GM21528 (cell line): ENCODE results near the gene TRIML1.

Experiments used
- ATAC-seq: cut with Tn5 transposase; IDR thresholded peaks from one replicate; pipeline ENCODE4 v1.9.1; 2021; ENCODE audit warnings: mild to moderate bottlenecking, moderate library complexity; ENCODE audit not compliant: unreplicated experiment, low FRiP score

Gene TRIML1, protein sequence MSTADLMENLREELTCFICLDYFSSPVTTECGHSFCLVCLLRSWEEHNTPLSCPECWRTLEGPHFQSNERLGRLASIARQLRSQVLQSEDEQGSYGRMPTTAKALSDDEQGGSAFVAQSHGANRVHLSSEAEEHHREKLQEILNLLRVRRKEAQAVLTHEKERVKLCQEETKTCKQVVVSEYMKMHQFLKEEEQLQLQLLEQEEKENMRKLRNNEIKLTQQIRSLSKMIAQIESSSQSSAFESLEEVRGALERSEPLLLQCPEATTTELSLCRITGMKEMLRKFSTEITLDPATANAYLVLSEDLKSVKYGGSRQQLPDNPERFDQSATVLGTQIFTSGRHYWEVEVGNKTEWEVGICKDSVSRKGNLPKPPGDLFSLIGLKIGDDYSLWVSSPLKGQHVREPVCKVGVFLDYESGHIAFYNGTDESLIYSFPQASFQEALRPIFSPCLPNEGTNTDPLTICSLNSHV

DNA sequence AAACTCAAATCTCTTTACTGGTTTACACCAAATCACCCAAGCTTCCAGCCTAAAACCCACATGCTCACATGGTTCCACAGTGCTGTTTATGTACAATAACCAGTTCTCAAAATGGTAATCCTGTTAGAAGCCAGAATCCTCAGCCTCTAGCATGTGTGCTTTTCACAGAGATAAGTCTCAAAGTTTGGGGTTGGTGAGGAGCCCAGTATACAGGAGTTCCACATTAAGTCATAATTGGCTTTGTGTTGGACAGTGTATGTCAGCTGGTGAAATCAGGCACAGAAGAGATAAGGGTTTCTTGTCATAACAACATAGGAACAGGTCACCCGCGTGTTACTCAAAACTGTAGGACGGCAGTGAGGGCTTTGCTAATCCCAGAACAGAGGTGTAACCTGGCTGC lies at the start of gene TRIML1:
Gene TRIML1 (plus strand): TSS at position 301 of the 400 bp plus-strand sequence. CDS start 118 bp downstream, outside the sequence.
- no peak for ATAC-seq

DNA sequence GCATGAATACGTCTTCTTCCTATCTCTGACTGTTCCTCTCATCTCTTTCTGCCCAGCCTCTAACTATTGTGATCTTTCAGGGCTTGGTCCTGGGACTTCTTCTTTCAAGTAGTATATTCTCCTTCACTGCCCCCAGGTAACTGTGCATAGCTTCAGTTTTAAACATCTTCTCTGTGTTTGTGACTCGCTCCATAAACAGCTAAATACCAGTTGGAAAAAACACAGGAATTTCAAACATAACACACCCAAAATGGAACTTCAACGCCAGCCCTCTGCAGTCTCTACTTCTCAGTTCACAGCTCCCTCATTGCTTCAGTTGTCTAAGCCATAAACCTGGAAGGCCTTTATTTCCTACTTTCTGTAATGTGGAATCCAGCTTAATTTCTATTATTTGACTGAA lies 46.4 kb upstream of the TRIML1 start:
- no peak for ATAC-seq

DNA sequence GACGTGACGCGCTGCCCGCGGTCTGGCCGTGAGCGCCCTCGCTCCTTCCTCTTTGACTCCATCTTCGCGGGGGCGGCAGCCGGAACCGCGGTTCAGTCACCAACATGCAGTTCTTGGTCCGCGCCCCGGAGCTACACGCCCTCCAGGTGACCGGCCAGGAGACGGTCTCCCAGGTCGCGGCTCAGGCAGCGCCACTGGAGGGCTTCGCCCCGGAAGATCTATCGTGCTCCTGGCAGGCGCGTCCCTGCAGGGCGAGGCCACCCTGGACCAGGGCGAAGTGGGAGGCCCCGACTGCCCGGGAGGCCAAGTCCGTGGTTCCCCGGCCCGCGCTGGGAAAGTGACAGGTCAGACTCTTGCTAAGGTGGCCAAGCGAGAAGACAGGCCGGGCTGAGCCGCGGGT lies 32.8 kb upstream of the TRIML1 start:
- ATAC-seq = no peak

DNA sequence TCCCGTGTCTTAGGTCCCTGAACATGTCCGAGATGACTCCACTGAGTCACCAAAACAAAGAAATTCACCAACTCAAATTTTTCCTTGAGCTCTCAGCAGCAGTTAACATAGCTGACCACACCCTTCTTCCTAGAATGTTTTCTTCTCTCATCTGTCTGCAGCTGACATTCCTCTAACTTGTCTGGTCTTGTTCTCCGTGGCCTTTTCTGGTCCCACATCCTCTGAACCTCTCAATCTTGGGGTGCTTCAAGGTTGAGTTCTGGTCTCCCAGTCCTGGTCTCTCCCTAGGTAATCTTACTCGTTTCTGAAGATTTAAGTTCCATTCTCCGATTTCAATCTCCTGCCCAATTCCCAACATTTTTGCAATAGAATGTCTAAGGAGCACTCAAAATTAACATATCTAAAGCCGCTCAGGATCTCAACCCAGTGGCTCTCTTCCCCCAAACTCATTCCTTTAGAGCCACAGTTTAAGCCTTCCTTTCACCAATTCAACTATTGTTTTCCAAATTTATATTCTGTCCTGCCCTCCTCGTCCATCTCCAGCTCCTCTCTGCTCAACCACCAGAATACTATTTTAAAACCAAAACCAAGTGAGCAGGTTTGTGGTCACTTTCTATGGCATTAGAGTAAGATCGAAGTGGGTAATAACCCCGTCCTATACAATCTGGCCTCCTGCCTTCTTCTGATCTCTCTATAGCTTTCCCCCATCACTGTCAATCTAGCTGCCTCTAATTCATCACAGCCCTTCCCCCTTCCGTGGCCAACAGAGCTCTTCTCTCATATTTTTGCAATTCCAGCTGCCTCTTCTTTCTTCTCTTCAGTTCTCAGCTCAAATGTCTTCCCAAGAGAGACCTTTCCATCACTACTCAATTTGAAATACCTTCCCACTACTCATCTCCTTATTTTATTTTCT lies 31.1 kb upstream of the TRIML1 start:
- no peak for ATAC-seq

DNA sequence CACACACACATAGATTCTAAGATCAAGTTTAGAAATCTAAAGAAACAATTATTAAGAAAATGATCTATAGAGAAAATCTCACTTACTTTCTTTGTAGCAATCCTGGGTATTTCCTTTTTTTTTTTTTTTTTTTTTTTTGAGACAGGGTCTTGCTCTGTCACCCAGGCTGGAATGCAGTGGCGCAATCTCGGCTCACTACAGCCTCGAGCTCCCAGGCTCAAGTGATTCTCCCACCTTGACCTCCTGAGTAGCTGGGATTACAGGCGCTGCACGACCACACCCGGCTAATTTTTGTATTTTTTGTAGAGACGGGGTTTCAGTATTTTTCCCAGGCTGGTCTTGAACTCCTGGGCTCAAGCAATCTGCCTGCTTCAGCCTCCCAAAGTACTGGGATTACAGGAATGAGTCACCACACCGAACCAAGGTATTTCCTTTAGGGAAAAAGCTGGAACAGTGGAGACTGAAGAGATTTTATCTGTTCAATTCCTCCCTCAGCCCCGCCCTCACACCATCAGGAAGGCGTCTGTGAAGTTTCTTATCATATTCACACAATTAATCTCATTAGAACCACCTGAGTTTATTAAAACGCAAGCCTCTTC lies 30.0 kb upstream of the TRIML1 start, which contains the start of gene TRIML2:
Gene TRIML2 (minus strand): TSS at position 447 of the 599 bp plus-strand sequence. CDS start 4,235 bp downstream, outside the sequence.
- ATAC-seq = no peak

DNA sequence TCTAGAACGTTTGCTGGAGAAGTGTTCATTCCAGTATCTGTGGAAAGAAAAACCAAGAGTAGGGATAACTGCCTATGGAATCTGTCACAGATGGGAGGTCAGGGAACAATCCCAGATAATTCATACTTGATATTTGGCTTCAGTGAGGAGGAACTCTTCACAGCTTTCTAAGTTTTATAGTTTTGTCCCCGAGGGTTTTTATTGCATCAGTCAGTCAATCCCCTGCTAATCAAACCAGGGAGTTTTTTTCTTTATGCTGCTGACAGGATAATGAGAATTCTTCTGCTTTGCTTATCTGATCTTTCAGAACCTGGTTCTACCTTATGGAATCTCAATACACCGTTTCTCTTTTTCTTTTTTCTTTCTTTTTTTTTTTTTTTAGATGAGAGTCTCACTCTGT lies 29.2 kb upstream of the TRIML1 start:
- ATAC-seq = no peak

DNA sequence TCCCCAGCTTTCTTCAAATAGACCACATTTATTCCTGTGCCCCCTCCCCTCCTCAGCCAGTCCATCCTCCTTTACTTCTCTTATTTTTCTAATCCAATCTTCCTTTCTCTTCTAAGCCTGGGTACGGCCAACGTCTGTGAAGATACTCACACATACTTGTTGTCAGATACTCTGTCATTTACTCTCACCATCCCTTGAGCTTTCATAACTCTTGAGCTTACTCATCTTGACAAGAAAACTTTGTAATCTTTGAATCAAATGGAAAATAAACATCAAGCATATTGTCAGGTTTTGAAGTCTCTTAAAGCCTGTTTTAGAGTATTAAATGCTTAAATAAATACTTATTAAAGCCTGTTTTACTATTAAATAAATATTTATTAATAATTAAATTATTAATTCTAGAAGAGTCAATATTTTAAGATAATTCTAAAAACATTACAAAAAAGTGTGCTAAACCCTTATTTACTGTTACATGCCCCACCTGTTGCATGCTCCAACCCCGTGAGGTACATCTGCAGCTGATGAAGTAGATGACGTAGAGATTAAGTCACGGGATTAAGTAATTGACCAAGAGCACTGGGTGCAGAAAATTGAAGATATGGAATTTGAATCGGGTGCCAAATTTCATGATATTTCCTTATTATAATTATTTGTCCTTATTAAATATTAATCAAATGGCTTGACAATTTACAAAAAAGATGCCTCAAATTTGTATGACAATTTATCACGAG lies 28.3 kb upstream of the TRIML1 start:
- ATAC-seq = no peak

DNA sequence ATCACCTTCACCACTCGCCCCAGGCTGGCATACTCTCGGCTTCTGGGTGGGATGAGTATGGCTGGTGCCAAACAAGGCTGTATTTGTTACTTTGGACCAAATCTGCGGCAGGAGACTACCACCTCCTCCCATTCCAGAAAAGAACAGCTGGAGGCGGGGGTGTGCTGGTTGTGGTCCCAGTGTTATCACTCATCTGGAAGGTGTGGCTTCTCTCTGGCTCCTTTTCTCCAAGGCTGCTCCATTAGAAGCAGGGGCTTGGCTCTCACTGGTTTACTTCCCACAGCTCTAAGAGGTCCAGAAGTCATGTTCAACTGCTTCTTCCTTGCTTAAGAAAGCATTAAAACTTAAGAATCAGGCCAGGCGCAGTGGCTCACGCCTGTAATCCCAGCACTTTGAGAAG lies 27.3 kb upstream of the TRIML1 start:
- ATAC-seq = no peak

DNA sequence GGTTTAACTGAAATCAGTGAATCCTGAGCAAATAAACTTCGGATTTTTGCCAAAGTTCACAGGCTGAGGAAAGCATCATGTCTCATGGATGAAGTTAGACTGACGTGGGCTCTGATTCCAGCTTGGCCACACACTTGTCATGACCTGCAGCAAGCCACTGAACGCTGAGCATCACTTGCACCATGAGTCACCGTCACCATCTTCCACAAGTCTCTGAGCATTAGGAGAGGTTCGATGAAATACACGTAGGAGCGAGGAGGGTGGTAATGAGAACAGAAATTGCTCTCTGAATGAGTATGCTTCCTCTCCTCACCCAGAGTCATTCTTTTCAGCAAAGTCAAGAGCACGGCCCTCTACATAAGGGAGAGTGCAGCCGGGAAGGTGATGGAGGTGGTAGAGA lies 26.1 kb upstream of the TRIML1 start:
- ATAC-seq = no peak

DNA sequence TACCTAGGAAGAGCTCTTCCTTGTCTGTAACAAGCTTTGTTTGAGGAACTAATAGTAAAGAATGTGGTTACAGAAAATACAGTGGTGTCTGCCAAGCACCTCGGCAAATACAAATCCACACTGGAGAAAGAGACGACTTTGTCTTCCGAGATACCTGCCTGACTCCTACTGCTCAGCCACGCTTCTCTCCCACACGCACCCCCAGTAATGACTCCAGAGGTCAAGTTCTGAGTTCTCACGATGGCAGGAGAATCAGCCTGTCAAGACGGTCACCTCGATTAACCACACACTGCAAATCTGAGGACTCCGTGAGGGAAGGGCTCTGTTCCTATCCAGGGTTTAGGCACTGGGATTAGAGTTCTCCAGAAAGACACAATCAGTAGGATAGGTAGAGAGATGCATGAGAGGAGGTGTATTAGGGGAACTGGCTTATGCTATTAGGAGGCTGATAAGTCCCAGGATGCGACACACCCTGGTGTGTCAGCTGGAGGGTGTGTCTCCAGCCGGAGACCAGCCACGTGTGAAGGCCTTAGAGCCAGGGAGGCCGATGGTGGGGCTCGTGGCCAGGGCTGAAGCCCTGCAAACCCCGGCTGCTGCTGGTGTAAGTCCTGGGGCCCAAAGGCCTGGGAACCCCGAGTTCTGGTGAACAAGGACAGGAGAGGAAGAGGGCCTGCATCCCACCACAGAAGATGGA lies 21.5 kb upstream of the TRIML1 start:
- ATAC-seq = no peak

DNA sequence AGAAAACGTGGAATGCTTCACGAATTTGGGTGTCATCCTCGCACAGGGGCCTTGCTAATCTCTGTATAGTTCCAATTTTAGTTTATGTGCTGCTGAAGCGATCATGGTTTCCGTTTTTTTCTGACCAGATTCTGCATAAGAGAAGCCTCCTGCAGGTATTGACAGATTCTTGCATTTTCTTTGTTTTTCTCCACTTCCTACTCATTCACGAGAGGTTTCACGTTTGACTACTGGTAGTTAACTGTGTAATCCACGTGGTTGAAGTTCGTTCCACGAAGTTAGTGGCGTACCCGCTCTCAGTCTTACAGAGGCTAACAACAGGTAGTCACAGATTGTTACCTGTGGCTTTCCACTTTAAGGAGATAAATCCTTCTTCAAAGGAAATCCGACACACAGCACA lies 17.7 kb upstream of the TRIML1 start:
- ATAC-seq = no peak

DNA sequence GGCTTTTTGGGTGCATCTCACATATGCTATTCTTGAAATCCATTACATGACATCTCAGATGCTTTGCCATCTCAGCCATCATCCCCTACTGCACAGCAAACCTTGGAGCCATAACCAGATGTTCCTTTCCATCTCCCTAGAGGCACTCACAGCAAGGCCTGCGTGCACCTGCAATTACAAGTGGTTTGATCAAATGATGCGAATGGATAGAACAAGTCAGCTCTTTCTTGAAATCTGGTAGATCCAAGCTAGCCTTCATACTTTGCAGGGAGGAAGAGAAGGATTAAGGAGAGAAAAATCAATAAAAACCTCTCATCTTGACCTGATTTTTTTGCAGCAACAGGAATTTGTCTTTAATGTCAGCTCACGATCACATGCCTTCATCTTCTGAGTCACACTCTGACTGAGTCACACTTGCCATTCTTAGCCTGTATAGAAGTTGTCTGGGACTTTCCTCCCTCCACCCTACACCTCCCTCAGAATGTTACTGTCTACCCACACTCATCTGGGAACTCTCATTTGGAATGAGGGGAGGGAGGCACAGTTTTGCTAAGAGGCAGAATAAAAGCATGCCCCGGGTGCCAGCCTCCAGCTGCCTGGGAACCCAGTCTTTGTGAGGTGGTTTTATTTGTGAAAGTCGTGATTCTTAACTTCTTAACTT lies 11.9 kb upstream of the TRIML1 start:
- ATAC-seq = no peak

DNA sequence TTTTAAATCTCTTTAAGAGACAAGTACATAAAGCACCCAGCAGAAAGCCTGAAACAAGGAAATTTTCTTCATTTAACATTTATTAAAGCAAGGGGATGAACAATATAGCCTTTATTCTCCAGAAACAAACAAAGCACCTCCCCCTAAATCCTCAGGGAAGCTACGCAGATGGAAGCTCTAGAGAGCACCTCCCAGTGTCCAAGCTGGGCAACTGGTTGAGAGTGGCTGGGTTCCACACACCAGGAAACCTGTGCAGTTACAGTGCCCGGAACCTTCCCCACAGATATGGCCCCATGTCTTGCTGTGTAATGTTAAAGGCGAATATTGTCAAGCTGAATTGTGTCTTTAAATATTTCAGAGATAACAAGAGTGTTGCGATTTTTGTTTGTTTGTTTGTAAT lies 8.9 kb upstream of the TRIML1 start:
- no peak for ATAC-seq

DNA sequence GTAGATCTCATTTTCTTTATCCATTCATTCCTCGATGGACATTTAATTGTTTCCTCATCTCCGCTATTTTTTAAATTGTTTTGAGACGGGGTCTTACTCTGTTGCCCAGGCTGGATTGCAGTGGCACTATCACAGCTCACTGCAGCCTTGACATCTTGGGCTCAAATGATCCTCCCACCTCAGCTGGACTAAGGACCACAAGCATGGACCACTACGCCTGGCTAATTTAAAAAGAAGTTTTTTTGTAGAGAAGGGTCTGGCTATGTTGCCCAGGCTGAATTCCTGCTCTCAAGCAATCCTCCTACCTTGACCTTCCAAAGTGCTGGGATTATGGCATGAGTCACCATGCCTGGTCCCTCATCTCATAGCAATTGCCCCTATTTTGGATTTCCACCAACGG lies 7.0 kb upstream of the TRIML1 start:
- ATAC-seq = no peak

DNA sequence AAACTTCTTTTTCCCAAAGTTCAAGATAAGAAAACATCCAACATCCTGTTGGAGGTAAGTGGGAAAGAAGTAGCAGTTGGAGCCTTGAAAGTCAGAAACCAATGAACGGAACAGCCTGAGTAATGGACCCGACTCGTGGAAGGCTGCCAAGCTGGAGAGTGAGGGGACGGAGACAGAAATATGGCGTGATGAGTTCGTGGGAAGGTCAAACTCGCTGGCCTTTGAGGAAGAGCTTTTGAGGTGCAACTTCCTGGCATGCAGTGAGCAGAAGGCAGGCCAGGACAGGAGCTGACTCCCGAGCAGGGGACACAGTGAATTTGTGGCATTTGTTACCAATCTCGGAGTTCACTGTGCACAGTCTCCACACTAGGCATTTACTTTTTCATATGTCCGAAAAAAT lies 1.0 kb upstream of the TRIML1 start:
- no peak for ATAC-seq

DNA sequence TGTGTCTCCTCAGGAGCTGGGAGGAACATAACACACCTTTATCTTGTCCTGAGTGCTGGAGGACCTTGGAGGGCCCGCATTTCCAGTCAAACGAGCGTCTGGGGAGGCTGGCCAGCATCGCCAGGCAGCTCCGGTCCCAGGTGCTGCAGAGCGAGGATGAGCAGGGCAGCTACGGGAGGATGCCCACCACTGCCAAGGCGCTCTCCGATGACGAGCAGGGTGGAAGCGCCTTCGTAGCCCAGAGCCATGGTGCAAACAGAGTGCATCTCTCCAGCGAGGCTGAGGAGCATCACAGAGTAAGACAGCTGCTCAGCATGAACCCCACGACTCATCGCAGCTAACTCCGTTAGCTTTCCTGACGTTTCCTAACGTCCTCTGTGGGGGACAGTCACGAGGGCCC lies 430 bp downstream of the TRIML1 start:
- no peak for ATAC-seq

DNA sequence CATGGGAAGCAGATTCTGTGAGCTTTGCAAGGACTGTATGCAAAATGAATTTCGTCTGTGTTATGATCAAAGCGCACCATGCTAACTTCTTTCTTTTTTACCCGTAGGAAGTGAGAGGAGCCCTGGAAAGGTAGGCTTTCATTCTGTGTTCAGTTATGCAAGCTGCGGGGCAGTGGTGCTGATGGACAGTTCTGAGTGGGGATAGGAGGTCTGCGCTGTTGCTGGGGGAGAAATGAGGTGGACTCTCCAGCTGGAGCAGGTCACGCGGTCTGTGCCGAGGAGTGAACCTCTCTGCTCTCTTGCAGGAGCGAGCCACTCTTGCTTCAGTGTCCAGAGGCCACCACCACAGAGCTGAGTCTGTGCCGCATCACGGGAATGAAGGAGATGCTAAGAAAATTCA lies 4.5 kb downstream of the TRIML1 start:
- no peak for ATAC-seq

DNA sequence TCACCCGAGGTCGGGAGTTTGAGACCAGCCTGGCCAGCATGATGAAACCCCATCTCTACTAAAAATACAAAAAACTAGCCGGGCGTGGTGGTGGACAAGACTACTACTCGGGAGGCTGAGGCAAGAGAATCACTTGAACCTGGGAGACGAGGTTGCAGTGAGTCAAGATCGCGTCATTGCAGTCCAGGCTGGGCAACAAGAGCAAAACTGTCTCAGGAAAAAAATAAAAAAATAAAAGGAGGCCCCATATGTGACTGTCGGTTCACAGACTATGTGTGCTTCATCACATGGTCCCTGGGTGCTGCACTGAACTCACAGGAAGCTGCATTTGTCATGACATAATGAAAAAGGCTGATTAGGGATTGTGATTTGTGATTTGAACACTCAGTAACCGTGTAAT lies 6.4 kb downstream of the TRIML1 start:
- no peak for ATAC-seq

DNA sequence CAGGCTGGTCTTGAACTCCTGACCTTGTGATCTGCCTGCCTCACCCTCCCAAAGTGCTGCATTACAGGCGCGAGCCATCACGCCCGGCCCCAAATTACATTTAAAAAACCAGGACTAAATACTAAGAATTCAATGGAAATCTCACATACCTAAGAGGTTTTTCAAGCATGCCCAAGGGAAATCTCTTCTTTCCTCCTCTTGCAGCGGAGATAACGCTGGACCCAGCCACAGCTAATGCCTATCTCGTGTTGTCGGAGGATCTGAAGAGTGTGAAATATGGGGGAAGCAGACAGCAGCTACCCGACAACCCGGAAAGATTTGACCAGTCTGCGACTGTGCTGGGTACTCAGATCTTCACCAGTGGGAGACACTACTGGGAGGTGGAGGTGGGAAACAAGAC lies 7.4 kb downstream of the TRIML1 start:
- no peak for ATAC-seq
